ENCODE data around the gene DNAH6.

GRCh38 chr2:84855731-84856130 is 339.4 kb downstream of the DNAH6 start:
- TF ChIP-seq, protein P1, sequence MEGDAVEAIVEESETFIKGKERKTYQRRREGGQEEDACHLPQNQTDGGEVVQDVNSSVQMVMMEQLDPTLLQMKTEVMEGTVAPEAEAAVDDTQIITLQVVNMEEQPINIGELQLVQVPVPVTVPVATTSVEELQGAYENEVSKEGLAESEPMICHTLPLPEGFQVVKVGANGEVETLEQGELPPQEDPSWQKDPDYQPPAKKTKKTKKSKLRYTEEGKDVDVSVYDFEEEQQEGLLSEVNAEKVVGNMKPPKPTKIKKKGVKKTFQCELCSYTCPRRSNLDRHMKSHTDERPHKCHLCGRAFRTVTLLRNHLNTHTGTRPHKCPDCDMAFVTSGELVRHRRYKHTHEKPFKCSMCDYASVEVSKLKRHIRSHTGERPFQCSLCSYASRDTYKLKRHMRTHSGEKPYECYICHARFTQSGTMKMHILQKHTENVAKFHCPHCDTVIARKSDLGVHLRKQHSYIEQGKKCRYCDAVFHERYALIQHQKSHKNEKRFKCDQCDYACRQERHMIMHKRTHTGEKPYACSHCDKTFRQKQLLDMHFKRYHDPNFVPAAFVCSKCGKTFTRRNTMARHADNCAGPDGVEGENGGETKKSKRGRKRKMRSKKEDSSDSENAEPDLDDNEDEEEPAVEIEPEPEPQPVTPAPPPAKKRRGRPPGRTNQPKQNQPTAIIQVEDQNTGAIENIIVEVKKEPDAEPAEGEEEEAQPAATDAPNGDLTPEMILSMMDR (IDR thresholded peaks at IDR 0.05), result no peak
- TF ChIP-seq EZH2 (IDR thresholded peaks at IDR 0.05), result no peak
- no peak for TF ChIP-seq EZH2phosphoT487 (IDR thresholded peaks at IDR 0.05)

Data from neural progenitor cell (in vitro differentiated cells).